GM21723 (cell line): ENCODE data around the gene SETSIP.
"Not testable (repeated sequence)": the region's sequence is repeated elsewhere in the genome, so short reads cannot be mapped to it uniquely, and the experiment has no call there.

Source experiments
- ATAC-seq: cut with Tn5 transposase; IDR thresholded peaks from one replicate; pipeline ENCODE4 v1.9.1; 2021; ENCODE audit warnings: mild to moderate bottlenecking, moderate library complexity; ENCODE audit not compliant: unreplicated experiment

Gene SETSIP

DNA sequence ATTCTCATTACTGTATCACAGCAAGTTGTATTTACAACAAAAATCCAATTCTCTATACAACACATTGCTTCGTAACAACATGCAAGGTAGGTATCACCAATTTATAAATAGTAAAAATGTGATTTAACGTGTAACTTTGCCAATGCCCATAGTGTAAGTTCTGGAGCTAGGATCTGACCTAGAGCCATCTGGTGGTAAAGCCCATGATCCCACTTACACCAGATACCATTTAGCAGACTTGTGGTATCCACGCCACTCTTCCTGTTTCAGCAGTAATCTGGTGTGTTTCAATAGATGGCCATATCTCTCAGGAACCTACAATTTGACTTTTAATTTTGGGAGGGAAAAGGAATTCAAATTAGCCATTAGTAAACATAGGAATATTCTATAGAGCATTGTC lies 10.2 kb downstream of the SETSIP start:
- ATAC-seq, result no peak

GRCh38 chr1:92051948-92052347 lies 23.3 kb downstream of the SETSIP start:
- no peak for ATAC-seq

- ATAC-seq, result no peak
These were observed 29.3 kb downstream of the SETSIP start for GRCh38 chr1:92045766-92046495.

DNA sequence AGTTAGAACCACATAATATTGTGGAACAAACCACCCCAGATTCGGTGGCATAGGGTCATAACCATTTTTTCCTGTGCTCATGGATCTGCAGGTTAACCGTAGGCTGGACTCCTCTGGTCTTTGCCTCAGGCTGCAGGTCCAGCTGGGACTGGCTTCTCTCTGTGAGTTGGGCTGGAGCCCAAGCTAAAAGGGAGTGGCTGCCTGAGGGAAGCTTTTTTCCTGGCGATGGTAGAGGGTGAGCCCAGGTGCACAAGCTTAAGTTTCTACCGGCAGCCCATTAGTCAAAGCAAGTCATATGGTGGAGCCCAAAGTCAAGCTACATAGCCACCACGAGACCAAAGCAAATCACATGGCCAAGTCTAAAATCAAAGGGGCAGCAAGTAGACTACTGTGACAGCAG lies 31.6 kb downstream of the SETSIP start:
- ATAC-seq, result no peak

DNA sequence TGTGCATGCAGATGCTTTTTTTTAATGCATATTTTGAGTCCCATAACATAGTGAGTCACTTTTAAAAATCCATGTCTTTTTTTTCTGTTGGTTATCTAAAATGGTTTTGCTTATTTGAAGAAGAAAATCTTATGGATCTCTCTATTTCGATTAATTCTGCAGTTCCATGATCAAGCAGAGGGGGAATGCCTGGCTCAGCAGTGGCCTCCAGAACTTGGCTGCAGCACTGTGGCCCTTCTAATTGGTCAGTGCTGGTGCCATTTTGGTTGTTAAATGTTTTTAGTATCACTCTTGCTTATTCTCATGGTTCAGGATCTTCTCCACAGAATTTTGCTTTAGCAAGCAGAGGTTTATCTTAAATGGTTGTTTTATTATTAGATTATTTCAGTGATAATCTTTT lies 34.2 kb downstream of the SETSIP start:
- no peak for ATAC-seq

GRCh38 chr1:92038695-92039346 lies 36.4 kb downstream of the SETSIP start:
- ATAC-seq, result no peak

DNA sequence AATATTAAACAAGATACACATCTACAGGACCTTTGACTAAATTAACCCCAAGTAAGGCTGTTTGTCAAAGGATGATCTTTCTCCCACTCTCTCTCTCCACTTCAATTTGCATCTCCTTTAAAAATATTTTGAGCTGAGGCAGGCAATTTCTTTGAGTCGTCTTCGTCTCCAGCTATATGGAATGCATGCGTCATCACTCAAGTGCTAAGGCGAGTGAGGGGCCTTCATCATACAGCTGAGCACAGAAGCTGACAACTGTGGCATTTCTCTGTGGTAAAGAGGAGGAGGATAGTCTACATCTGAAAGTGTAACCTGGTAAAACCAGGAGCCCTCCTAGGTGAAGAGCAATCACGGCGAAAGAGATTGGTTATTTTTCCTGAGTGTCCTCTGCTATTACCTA lies 37.8 kb downstream of the SETSIP start:
- ATAC-seq, result no peak

DNA sequence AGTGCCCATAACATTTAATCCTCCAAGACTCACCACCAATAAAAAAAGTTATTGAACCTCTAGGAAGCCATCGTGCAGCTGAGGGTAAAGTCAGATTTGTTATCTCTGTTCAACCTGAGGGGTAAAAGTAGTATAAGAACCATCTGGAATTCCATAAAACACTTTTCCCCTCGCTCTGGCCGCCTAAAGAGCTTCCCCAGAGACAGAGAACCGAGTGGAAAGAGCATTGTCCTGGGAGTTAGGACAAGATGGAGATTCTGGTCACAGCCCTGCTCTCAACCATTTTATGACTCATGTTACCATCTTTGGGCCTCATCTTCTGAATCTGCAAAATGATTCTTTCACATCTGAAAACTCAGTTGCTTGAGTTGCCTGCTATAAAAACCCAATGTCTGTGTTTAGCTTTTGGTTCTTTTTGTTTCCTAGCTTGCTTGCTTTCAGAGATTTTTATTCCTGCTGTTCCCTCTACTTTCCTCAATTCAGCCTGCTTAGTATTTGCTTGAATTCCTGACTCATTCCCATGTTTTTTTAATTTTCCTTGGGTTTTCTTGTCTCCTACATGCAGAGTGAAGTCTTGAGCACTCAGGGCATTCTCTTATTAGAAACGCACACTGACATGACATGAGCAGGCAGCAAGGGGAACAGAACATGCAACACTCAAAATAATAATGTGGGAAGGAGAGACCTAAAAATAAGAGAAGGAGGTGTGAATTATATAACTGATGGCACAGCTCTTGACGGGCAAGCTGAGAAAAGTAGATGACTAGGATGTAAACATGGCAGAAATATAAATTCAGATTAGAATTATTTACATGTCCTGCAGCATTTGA lies 43.7 kb downstream of the SETSIP start:
- ATAC-seq, result no peak

DNA sequence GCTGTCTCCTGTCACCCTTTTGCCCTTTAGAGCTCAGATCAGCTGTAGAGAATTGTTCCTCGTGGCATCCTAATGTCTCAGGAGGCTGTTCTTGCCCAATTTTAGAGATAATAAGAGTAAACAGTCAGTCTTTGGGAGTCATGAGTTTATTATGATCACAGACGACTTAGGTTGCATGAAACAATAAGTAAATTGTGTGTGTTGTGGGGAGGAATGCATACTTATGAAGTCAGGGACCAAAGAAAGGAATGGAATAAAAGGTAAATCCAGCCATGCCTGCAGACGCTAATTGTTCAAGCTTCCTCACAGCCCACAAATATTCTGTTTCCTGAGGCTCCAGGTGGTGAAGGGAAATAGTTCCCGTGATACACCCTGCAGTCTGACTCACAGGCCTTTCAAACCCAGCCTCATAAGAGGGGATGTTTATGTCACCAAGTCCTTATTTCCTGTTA lies 44.5 kb downstream of the SETSIP start:
- ATAC-seq, result no peak

DNA sequence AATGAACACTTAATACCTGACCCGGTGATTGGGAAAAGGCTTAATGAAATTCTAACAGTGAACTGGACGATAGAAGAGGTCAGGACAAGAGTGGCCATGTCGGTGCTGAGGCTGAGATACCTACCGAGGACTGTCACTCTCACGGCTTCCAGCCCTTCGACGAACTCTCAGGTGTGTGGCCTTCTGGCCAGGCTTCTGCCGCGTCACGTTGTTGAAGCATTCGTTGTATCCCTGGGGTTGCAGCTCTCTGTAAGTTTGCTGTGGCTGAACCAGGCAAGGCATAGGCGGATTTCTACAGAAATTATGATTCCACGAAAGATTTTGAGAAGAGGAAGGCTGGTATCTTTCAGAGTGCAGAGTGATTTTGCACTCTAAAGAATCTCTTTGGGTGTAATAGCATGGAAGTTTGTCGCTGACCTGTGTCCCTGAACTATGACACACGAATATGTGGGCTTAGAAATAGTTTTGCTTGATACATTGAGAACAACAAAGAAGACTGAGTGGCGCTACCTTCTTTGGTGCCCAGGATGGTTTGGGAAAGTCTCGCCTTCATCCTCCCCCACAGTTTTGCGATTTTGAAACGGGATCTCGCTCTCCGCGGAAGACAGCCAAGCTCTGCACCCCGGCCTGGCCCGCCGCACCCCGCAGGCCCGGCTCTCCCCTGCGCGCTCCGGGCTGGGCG lies 45.8 kb downstream of the SETSIP start:
- ATAC-seq, result no peak

DNA sequence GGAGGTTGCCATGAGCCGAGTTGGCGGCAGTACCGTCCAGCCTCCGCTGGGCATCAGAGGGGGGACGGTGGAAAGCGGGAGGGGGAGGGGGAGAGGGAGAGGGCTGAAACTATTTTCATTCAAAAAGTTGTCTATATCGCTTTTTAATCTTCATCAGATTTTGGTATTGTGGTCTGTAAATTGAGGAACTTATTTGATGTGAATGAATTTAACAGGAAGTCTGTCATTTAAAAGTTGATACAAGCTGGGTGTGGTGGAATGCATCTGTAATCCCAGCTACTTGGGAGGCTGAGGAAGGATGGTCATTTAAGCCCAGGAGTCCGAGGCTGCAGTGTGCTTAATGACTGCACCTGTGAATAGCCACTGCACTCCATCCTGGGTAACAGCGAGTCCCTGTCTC lies 48.4 kb downstream of the SETSIP start:
- ATAC-seq, result no peak

DNA sequence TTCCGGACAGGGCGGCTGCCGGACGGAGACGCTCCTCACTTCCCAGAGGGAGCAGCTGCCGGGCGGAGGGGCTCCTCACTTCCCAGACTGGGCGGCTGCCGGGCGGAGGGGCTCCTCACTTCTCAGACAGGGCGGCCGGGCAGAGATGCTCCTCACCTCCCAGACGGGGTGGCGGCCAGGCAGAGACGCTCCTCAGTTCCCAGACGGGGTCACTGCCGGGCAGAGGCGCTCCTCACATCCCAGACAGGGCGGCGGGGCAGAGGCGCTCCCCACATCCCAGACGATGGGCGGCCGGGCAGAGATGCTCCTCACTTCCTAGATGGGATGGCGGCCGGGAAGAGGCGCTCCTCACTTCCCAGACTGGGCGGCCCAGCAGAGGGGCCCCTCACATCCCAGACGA lies 49.2 kb downstream of the SETSIP start:
- not testable (repeated sequence) for ATAC-seq
